HG02610 (cell line): Measurements from ENCODE around the gene RIC8B.

Experiments used
- ATAC-seq: cut with Tn5 transposase; IDR thresholded peaks from one replicate; pipeline ENCODE4 v1.9.1; 2021; ENCODE audit warnings: mild to moderate bottlenecking, moderate library complexity; ENCODE audit not compliant: unreplicated experiment

RIC8B gene

DNA sequence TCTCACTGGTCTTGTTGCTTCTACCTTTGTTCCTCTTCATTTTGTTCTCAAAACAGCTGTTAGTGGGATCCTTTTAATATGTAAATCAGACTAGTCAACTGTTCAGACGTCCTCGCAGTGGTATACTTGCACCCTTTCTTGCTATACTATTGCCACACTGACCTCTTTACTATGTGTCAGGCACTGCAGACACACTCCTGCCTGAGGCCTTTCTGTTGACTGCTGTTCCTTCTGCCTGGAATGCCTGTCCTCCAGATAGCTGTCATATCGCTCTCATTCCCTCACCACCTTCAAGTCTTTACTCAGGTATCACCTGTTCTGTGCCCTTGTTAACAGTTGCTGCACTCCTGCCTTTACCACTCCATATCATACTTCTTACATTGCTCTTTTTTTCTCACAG, 91.2 kb downstream of the RIC8B start:
- no peak for ATAC-seq

DNA sequence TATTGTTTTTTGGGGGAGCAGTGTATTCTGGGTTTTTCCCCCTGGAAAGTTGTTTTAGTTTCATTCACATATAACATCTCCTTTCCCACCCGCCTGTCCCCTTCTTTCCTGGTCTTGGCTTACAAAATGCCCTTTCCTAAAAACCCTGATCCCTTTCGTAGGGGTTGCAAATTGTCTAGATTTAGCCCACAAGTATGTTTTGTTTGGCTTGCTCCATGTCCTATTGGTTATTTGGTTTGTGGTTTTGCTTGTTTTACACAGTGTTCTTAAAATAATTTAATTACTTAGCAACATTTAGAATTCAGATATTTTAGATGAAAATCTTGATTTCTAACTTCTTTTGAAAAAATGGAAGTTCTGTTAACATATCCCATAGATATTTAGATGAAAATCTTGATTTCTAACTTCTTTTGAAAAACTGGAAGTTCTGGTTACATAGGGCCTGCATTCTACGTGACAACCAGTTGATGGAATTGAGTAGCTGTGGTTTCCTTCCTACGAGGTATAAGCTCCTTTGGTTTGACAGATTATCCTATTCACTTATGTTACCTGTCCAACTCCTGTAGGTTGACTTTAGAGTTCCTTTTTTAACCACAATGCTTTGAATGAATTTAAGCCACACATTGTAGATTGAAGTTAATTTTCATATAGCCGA, 92.1 kb downstream of the RIC8B start:
- no peak for ATAC-seq

DNA sequence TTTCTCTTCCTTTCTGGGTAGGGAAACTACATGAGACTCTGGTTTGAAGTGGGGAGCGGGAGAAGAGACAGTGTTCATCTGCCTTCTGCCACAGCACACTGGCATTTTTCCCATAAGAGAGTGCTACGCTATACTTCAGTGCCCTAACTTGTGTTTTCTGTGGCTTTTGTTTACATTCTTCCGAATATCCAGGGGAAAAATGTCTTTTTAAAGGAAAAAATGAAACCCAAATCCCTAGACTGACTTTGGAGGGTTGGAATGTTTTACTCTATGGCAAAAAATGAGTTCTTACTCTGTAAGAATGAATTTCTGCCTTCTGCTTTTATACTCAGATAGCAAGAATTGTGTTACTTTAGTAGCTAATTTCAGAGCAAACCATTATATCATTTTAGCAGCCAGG, 93.2 kb downstream of the RIC8B start:
- no peak for ATAC-seq

DNA sequence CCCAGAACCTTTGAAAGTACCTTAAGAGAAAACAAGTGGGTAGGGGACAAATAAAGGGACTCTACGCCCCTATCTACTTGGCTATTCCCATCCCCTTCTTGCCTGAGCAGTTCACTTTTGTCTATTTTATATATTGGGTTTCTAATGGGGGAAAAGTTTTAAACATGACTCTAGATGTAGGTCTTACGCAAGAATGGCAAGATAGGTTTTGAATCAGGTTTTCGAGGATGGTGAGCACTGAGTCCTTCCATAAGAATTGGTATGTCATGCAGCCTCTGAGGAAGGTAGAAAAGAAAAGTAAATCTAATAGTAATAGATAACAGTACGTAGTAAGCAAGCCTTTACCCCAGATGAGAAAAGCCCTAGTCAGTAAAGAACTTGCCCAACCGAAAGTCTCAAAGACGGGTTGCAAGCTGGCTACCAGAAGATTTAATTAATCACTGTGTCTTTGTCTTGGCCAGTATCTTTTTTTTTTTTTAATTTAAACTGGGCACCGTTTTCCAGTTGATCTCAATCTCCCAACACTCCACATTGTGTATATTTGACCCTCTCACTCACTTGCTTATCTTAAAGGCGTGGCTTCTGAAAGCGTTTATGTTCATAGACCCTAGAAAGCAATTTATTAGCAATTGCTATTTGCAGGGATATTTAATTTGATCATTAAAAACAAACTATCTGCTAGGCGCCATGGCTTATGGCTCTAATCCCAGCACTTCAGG, 94.7 kb downstream of the RIC8B start:
- no peak for ATAC-seq

DNA sequence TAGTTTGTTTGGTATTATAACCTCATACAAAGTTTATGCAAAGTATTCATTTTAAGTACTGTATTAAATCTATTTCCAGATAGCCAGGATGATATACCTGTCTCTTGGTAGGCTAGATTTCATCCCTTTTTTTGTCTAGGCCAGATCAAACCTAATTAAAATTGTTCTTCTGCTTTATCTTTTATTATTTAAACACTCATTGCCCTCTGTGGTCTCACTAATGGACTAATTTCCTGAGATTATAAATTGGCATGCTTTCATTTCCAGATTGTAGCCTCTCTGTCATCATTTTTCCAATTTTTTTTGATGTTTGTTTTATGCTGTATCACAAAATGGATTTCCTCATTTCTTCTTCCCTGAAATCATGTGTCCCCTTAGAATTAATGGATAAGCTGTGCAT, 95.6 kb downstream of the RIC8B start:
- ATAC-seq = no peak

DNA sequence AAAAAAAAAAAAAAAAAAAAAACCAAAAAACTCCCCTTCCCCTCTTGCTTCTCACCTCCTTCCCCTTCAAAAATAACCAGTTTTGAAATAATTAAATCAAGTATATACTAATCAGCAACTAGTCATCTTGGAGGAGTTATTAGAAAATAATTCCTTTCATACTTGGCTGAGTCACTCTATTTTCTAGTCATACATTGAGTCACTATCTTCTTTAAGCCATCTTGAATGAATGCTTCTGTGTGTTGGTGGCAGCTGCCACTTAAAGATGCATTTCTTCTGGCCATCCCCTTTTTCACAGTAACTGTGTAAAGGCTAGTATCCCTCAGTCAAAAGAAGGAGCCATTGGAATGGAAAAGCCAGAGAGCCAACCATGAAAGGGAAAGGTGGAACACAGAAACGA, 97.0 kb downstream of the RIC8B start:
- no peak for ATAC-seq

DNA sequence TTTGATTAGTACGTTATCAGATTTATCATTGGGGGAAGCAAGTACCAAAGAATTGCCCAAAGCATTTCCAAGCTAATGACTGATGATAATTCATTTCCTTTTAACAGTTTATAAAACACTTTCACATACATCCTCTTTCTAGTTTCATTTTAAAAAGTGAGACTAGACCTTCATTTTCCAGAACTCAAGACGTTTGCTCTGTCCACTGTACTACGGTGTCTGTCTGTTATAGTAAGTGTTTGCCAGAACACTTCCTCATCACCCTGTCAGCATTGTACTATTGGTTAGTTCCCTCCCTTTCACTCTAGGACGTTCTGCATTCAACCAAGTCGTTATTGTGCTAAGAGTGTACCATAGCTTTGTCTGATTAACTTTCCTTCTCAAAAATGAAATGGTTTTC, 99.5 kb downstream of the RIC8B start:
- ATAC-seq = no peak

DNA sequence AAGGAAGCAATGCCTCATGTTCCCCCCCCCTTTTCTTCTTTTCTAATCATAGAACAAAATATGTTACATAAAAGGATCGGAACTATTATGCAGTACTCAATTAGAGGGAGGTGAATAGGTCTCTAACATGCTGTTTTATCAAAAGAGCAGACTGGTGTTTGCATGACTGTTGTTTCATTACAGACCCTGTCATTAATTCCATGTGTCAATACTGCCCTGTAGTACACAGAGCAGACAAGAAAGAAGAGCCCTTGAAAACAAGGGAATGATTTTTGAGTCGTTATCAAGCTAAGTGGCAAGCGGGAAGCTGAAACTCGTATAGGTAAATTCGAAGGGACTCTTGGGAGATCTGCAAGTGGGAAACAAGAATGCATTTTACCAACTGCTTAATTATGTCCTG, 104.3 kb downstream of the RIC8B start:
- ATAC-seq = no peak

DNA sequence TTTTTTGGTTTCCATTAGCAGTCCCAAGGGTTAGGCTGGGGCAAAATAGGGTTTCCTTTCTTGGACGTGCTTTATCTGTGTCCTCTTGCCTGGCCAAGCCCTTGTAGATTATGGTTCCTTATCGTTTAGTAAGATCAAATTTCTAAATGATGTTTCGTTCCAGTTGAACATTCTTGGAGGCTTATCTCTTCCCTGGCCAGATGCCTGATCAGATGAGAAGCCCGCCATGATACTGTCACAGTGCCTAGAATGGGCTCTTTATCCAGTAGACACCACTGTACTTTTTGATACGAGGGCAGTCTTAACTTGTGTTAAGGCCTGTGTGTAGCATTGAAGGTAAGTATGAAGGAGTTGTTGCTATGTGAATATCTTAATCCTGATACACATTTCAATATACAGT, 105.1 kb downstream of the RIC8B start:
- no peak for ATAC-seq

DNA sequence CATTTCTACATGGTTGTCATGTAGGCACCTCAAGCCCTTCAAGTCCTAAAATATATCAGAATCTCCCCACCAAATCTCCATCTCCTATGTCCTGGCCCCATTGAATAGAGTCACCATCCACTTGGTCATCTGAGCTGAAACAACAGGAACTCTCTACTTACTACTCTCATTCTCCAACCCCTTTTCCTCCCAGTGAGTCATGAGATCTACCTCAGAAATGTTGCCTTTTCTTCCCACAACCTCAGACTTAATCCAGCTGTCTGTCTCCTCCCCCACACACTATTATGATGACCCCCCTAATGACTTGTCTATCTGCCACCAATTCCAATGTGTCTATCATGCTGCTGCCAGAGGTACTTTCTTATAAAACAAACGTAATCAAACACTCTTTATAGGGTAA, 108.9 kb downstream of the RIC8B start:
- ATAC-seq = no peak

DNA sequence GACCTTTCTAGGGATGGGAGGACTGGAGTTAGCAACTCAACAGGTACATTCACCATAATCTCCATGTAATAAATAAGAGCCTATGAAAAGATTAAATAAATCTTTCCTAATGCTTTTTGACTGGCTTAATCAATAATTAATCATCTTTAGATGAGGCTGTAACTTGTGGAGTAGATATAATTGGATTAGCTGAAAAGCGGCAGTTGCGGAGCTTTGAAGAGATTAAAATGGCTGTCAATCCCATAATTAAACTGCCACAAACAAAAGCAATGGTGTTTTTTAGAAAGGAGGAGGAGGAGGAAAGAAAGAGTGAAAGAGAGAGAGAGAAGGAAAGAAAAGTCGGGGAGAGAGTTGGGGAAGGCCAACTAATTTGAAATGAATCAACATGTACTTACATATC, 110.5 kb downstream of the RIC8B start:
- ATAC-seq = no peak

DNA sequence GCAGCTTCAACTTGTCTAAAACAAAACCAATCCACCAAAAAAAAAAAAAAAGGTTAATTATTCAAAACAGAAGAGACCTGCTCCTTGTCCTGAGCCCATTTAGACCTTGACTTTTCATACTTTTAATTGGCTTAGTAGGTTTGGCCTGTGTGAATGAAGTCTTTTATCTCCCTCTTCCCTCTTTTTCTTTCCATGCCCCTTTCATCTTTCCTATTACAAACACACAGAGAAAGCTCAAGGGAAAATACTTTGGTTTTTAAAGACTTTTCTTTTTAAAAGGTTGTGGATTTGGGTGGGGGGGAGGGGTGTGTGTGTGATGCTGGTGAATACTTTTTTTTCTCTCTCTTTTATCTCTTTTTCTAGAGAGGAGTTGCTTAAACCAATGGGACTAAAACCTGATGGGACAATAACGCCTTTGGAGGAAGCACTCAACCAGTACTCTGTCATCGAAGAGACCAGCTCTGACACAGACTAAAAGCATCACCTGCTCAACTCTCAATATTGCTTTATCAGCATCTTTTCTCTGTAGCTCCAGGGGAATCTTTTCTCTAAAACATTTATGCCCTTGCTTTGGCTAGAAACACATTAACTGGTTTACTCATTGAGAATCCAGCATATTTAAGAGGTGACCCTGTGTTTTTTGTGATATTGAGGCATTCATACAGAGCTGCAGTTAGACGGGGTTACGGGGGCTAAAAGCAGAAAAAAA, 111.2 kb downstream of the RIC8B start:
- ATAC-seq = no peak

DNA sequence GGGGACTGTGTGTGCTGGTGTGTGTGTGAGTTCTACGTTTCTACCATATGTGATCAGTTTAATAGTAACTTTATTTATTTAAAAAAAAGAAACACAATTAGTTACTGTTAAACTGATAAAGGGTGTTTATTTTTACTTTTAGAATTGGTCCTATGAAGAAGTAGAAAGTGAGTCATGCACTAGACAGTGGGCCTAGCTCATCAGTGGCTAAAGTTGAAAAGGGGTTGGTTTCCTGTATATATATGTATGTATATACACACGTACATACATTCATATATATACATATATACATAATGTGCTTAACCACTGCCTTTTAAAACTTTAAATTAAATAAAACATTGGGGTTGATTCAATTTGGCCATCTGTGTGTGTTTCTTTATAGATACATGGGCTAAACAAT, 112.5 kb downstream of the RIC8B start:
- ATAC-seq = no peak

DNA sequence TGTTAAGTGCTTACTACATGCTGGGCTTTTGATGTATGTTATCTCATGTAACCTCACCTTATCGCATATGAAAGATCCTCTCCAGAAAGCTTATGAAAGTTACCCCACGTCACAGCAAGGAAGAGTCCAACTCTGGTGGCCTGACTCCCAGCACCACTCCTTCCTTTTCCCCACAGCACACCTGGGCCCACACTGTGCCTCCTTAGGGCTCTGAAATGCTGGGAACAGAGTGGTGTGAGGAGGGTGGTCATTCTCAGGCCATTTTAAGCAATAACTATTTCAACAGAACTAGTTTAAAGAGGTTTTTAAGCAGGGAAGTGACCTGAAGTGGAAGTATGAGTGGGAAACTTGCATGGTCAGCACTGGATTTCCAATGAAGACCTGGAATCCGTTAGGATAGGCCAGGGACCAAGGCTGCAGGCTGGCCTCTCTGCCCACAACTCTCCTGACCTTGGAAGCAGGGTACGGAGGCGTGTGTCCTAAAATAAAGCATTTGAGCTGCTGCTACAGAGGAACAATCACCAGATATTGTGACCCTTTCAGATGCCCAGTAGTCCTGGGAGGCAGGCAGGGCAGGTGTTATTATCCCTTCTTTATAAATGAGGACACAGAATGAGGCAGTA, 114.0 kb downstream of the RIC8B start:
- ATAC-seq = no peak

DNA sequence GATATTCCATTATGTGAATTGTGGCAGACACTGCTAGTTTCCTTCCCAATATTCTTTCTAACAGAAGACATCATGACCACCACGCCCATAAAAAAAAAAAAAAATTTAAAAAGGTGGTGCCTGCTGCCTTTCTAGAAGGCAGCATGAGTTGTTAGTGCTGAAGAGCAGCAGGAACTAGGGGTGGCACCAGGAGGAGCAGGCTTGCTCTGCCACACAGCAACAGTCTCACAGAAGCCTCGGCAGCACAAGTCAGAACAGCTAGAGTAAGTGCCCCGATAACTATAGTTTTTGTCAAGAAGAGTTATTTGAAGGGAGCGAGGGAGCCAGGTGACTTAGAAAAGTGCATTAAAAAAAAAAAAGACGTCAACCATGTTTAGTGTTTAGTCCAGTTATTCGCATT, 114.8 kb downstream of the RIC8B start:
- ATAC-seq = no peak

DNA sequence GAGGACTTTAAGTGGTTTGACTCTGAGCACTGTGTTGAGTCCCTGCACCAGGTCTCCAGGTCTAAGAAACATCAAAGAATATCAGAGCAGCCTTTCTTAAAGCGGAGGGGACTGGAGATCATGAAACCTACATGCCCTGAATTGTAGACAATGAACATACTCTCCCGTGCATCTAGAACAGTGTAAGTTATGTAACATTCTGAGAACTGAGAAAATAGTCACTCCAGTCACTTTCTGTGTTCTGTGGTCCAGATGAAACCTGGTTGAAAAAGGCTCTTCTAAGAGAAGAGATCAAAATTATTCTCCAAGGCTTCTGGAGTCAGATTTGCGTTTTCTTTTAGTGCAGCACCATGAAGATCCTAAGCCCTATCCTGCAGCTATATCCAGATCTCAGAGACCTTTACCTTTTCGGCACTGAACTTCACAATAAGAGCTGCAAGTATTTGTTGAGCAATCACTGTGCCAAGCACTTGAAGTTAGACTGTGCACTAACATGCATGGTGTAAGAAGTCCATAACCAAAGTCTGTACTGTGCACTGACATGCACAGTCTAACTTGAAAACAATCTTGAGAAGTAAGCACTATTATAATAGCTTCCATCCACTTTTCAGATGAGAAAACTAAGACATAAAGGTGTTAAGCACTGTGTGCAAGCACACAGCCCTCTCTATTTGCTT, 115.6 kb downstream of the RIC8B start:
- ATAC-seq = no peak

DNA sequence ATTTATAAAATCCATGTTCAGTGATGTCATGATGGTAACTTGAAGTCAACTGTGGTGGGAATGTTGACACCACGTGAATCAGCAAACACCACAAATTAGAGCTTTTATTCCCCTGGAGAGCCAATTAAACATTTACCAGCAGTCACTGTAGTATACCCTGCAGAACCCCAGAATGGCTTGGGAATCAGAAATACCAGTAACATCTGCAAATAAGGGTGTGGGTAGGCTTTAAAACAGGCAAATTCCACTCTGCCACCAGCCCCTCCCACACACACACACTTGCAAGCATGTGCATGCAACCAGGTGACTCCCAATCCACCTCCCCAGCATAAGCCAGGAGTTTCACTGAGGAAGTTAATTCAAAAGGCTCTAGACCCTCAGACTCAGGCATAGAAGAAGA, 117.6 kb downstream of the RIC8B start:
- ATAC-seq = no peak

DNA sequence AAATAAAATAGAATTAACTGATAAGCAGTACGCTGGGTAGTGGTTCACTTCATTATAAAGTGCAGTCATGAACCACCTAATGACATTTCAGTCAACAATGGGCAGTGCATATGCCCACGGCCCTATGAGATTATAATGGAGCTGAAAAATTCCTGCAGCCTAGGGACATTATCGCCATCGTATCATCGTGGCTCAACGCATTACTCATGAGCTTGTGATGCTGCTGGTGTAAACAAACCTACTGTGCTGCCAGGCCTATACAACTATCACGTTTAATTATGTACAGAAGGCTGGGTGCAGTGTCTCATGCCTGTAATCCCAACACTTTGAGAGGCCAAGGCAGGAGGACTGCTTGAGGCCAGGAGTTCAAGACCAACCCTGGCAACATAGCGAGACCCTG, 119.0 kb downstream of the RIC8B start:
- no peak for ATAC-seq

DNA sequence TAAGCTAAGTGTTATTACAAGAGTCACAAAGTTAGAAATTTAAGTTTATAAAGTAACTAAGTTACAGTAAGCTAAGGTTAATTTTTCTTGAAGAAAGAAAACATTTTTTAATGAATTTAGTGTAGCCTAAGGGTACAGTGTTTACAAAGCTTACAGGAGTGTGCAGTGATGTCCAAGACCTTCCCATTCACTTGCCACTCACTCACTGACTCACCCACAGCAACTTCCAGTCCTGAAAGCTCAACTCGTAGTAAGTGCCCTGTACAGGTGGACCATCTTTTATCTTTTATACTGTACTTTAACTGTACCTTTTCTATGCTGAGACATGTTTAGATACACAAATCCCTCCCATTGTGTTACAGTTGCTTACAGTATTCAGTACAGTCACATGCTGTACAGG, 120.3 kb downstream of the RIC8B start:
- ATAC-seq = no peak

DNA sequence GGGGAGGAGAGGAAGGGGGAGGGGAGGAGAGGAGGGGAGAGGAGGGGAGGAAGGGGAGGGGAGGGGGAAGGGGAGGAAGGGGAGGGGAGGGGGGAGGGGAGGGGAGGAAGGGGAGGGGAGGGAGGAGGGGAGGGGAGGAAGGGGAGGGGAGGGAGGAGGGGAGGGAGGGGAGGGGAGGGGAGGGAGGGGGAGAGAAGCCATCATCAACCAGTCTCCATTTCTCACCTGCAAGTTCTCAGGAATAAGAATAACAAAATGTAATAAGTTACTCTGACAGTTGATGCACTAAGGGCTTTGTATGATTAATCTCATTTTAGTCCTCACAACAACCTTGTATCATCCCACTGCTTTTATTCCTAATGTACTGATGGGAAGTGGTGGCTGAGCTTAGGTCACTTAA, 122.1 kb downstream of the RIC8B start:
- no peak for ATAC-seq

DNA sequence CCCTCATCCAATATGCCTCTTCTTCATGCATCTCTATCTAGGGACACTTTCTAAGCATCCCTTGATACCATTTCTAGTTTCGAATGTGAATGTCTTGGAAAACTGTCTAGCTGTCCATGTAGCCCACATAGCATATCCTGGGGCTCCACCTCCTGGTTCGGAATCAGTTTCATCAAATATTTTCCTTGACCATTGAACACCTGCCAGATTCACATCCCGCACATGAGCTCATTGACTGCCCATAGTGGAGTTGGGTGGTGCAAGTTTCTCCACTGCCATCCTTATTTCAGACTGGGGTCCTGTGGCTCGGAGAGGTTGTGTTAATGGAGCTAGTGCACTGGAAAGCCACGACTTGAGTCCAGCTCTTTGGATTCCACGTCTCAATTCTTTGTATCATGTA, 122.6 kb downstream of the RIC8B start:
- ATAC-seq = no peak
